MM.1S (cell line): ENCODE measurements around the gene DOCK4.

ENCODE experiments used
- DNase-seq: peaks from one replicate; pipeline ENCODE4 v3.0.0-alpha.2; 2015
- H2AFZ ChIP-seq: fragments of 300-600 bp; sonication (generic); 2 replicates; pipeline ENCODE4 v1.6.0; 2016; ENCODE audit warnings: antibody characterized with exemption, low read length
- H3F3A ChIP-seq: fragments of 300-600 bp; sonication (generic); 2 replicates; pipeline ENCODE4 v1.6.1; 2016; ENCODE audit warnings: mild to moderate bottlenecking, antibody characterized with exemption, low read length, moderate library complexity, mixed read lengths; ENCODE audit not compliant: insufficient read depth
- H3K27ac ChIP-seq: fragments of 300-600 bp; sonication (generic); 2 replicates; pipeline ENCODE4 v1.5.1; 2016; ENCODE audit warnings: mild to moderate bottlenecking, low read length
- H3K27me3 ChIP-seq: fragments of 300-600 bp; sonication (generic); replicated peaks from 2 replicates; pipeline ENCODE4 v1.6.0; 2016; ENCODE audit warnings: low read length; ENCODE audit not compliant: insufficient read depth
- H3K36me3 ChIP-seq: fragments of 300-600 bp; sonication (generic); replicated peaks from 2 replicates; pipeline ENCODE4 v1.6.1; 2016; ENCODE audit warnings: mild to moderate bottlenecking, low read length, mixed read lengths; ENCODE audit not compliant: insufficient read depth
- H3K4me1 ChIP-seq: fragments of 300-600 bp; sonication (generic); 2 replicates; pipeline ENCODE4 v1.6.1; 2016; ENCODE audit warnings: low read length, mixed read lengths
- H3K4me2 ChIP-seq: fragments of 300-600 bp; sonication (generic); 2 replicates; pipeline ENCODE4 v1.6.0; 2016; ENCODE audit warnings: low read depth, low read length
- H3K4me3 ChIP-seq: fragments of 300-600 bp; sonication (generic); 2 replicates; pipeline ENCODE4 v1.5.1; 2016; ENCODE audit warnings: low read length, mixed read lengths
- H3K79me2 ChIP-seq: fragments of 300-600 bp; sonication (generic); 2 replicates; pipeline ENCODE4 v1.6.1; 2016; ENCODE audit warnings: mixed run types, low read length, mixed read lengths
- H3K9ac ChIP-seq: fragments of 300-600 bp; sonication (generic); 2 replicates; pipeline ENCODE4 v1.6.1; 2016; ENCODE audit warnings: low read length, mixed read lengths
- H3K9me2 ChIP-seq: fragments of 300-600 bp; sonication (generic); replicated peaks from 2 replicates; pipeline ENCODE4 v1.6.1; 2016; ENCODE audit warnings: mild to moderate bottlenecking, low read length, mixed read lengths; ENCODE audit not compliant: insufficient read depth
- H3K9me3 ChIP-seq: fragments of 300-600 bp; sonication (generic); replicated peaks from 2 replicates; pipeline ENCODE4 v1.6.1; 2016; ENCODE audit warnings: mild to moderate bottlenecking, low read length, mixed read lengths; ENCODE audit not compliant: insufficient read depth
- H4K20me1 ChIP-seq: fragments of 300-600 bp; sonication (generic); 2 replicates; pipeline ENCODE4 v1.6.1; 2016; ENCODE audit warnings: mild to moderate bottlenecking, low read length, moderate library complexity, mixed read lengths; ENCODE audit not compliant: insufficient read depth
- CTCF ChIP-seq: fragments of 300-600 bp; sonication (generic); IDR thresholded peaks from 2 replicates; pipeline ENCODE4 v1.5.1; 2016; ENCODE audit warnings: antibody characterized with exemption, low read length, mixed read lengths
- EZH2 ChIP-seq: fragments of 300-600 bp; sonication (generic); optimal IDR thresholded peaks from 2 replicates; pipeline ENCODE3; 2017; ENCODE audit warnings: low read depth, mild to moderate bottlenecking, antibody characterized with exemption, low read length, mixed read lengths
- EZH2phosphoT487 ChIP-seq: fragments of 300-600 bp; sonication (generic); IDR thresholded peaks from 2 replicates; pipeline ENCODE4 v1.6.1; 2018; ENCODE audit warnings: antibody characterized with exemption, low read length

Gene DOCK4

GRCh38 chr7:111678281-111678680 lies 527.9 kb downstream of the DOCK4 start:
- no peaks in the 10 kb centered on the region for H3K9me2 ChIP-seq
- no peak overlapping the region for H3K4me3 ChIP-seq
- H4K20me1 ChIP-seq, result no peaks in the 10 kb centered on the region
- H3K9me3 ChIP-seq, result no peaks in the 10 kb centered on the region
- no peaks in the 10 kb centered on the region for H3K27me3 ChIP-seq
- no peak overlapping the region for H2AFZ ChIP-seq
- H3K4me1 ChIP-seq, result no peaks in the 10 kb centered on the region
- TF ChIP-seq EZH2phosphoT487 (no peak), EZH2 (no peak), CTCF (no peak)
- no peak for DNase-seq
- no peaks in the 10 kb centered on the region for H3K36me3 ChIP-seq
- H3K27ac ChIP-seq, result no peak overlapping the region
- H3K79me2 ChIP-seq, result no peaks in the 10 kb centered on the region
- H3F3A ChIP-seq, result no peaks in the 10 kb centered on the region
- no peak overlapping the region for H3K4me2 ChIP-seq
- no peak overlapping the region for H3K9ac ChIP-seq

GRCh38 chr7:111677848-111678247 lies 528.4 kb downstream of the DOCK4 start:
- Histone ChIP-seq H3K9ac (no peak overlapping the region), H3K36me3 (no peaks in the 10 kb centered on the region), H3K4me1 (no peaks in the 10 kb centered on the region), H3K27me3 (no peaks in the 10 kb centered on the region), H3K4me2 (no peak overlapping the region), H3K27ac (no peak overlapping the region), H3K9me2 (no peaks in the 10 kb centered on the region), H4K20me1 (no peaks in the 10 kb centered on the region), H3K79me2 (no peaks in the 10 kb centered on the region), H3F3A (no peaks in the 10 kb centered on the region), H3K4me3 (no peak overlapping the region), H3K9me3 (no peaks in the 10 kb centered on the region), H2AFZ (no peak overlapping the region)
- TF ChIP-seq EZH2, result no peak
- no peak for TF ChIP-seq EZH2phosphoT487
- TF ChIP-seq CTCF, result no peak
- DNase-seq, result no peak

- no peak for DNase-seq
- Histone ChIP-seq H3K9me3 (no peaks in the 10 kb centered on the region), H3K4me3 (no peak overlapping the region), H3K9me2 (no peaks in the 10 kb centered on the region), H3K9ac (no peak overlapping the region), H3K4me1 (no peaks in the 10 kb centered on the region), H3F3A (no peaks in the 10 kb centered on the region), H4K20me1 (no peaks in the 10 kb centered on the region), H3K36me3 (no peaks in the 10 kb centered on the region), H3K4me2 (no peak overlapping the region), H3K27me3 (no peaks in the 10 kb centered on the region), H3K79me2 (no peaks in the 10 kb centered on the region), H3K27ac (no peak overlapping the region), H2AFZ (no peak overlapping the region)
- TF ChIP-seq EZH2phosphoT487, result no peak
- no peak for TF ChIP-seq EZH2
- TF ChIP-seq CTCF, result no peak
These were observed 529.4 kb downstream of the DOCK4 start for GRCh38 chr7:111676811-111677210.
